Measurements from ENCODE around the gene PRR22. TPM values are rescaled to one million over a fixed set of nuclear protein-coding genes. Genes with fewer than 3 reads are reported as not detected.

PRR22 gene
- total and polyA plus RNA-seq, 2 donors (not counting 3 experiments of a cell fraction or from before 2014, with no cell fraction given), result 1.4 to 3.4 TPM

DNA sequence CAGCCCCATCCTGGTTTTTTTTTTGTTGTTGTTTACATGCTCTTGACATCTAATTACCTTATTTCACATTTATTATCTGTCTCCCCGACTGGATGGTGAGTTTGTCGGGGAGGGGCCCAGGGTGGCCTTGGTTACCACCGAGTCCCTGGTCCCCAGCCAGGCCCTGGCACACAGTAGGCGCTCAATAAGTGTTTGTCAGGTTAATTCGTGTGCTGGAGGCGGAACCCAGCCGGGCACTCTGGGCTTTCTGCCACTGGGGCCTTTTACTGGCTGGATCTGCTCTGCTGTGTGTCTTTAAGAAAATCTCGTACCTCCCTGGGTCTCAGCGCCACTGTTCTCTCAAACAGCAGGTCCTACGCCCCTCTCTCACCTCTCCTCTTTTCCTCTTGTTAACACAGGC lies 24.9 kb upstream of the PRR22 start:
- H3K27me3 ChIP-seq (ENCODE audit: control insufficient read depth in 2 of 2, insufficient read depth in 2 of 2, low read length in 2 of 2), result peaks cover 2 to 7% of the 10 kb centered on the region in 2 experiments
- BruUV-seq (replicated peaks), result no TSS peak
- no peak overlapping the region for H3K4me3 ChIP-seq (replicated peaks in 1 of 3; ENCODE audit: insufficient read depth in 1 of 3, low read depth in 1 of 3, low read length in 3 of 3)
- DNase-seq (ENCODE audit: low read depth, low spot score), result no peak
- no peaks in the 10 kb centered on the region for H3K9me3 ChIP-seq (replicated peaks; ENCODE audit: control insufficient read depth, insufficient read depth, low read length)
- TF ChIP-seq JUN (IDR thresholded peaks at IDR 0.05; ENCODE audit: borderline replicate concordance, insufficient read depth, insufficient read length, low read depth), result no peak
- no peak for TF ChIP-seq MYC (IDR thresholded peaks at IDR 0.05; ENCODE audit: low read depth, low read length)
- TF ChIP-seq, protein P1, sequence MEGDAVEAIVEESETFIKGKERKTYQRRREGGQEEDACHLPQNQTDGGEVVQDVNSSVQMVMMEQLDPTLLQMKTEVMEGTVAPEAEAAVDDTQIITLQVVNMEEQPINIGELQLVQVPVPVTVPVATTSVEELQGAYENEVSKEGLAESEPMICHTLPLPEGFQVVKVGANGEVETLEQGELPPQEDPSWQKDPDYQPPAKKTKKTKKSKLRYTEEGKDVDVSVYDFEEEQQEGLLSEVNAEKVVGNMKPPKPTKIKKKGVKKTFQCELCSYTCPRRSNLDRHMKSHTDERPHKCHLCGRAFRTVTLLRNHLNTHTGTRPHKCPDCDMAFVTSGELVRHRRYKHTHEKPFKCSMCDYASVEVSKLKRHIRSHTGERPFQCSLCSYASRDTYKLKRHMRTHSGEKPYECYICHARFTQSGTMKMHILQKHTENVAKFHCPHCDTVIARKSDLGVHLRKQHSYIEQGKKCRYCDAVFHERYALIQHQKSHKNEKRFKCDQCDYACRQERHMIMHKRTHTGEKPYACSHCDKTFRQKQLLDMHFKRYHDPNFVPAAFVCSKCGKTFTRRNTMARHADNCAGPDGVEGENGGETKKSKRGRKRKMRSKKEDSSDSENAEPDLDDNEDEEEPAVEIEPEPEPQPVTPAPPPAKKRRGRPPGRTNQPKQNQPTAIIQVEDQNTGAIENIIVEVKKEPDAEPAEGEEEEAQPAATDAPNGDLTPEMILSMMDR (IDR thresholded peaks at IDR 0.05; ENCODE audit: extremely low read depth in 1 of 2, insufficient read depth in 1 of 2, low read depth in 1 of 2, low read length in 2 of 2), result no peak
- TF ChIP-seq GATA2 (IDR thresholded peaks at IDR 0.05; ENCODE audit: insufficient read depth, insufficient read length, low read depth, low read length), result no peak
- TF ChIP-seq, protein P2, sequence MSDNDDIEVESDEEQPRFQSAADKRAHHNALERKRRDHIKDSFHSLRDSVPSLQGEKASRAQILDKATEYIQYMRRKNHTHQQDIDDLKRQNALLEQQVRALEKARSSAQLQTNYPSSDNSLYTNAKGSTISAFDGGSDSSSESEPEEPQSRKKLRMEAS (IDR thresholded peaks at IDR 0.05; ENCODE audit: insufficient read depth, insufficient read length), result no peak
- TF ChIP-seq FOS (IDR thresholded peaks at IDR 0.05; ENCODE audit: borderline replicate concordance, insufficient read depth, low read length), result no peak
- TF ChIP-seq POLR2A (IDR thresholded peaks at IDR 0.05; ENCODE audit: low read depth, low read length), result no peak
- no peak for TF ChIP-seq POLR2AphosphoS5 (IDR thresholded peaks at IDR 0.05; ENCODE audit: insufficient read depth, low read depth, low read length)
- no peak for TF ChIP-seq EZH2 (IDR thresholded peaks at IDR 0.05; ENCODE audit: borderline replicate concordance, low read depth, low read length, severe bottlenecking)
- no peak overlapping the region for H3K27ac ChIP-seq (ENCODE audit: insufficient read depth, low read depth, low read length)
- intact Hi-C loops (cut with micrococcal nuclease), result loop anchor here (10.0 kb wide), 1 partner anchor 175 kb away; no protein-coding TSS in a partner anchor
- POLR2A ChIA-PET, result no interaction called here
- H3K36me3 ChIP-seq (ENCODE audit: control insufficient read depth in 2 of 2, extremely low read depth in 1 of 2, insufficient read depth in 2 of 2, low read length in 2 of 2), result no peaks in the 10 kb centered on the region
- FAIRE-seq, result no peak
- H4K20me1 ChIP-seq (replicated peaks; ENCODE audit: control insufficient read depth, extremely low read depth, insufficient read depth, low read length), result no peaks in the 10 kb centered on the region
- H3K9me1 ChIP-seq (replicated peaks; ENCODE audit: control insufficient read depth, extremely low read depth, insufficient read depth, low read length), result no peaks in the 10 kb centered on the region
- H3K9ac ChIP-seq (replicated peaks; ENCODE audit: extremely low read depth, insufficient read depth, low read length), result no peak overlapping the region
- dilution Hi-C loops (cut with MboI; ENCODE audit: extremely low pct_ligation_motif_present, low sequenced_read_pairs), result no loop called here
- H2AFZ ChIP-seq (ENCODE audit: low read depth, low read length), result no peak overlapping the region
- no peaks in the 10 kb centered on the region for H3K4me1 ChIP-seq (ENCODE audit: control insufficient read depth, extremely low read depth, insufficient read depth, low read length)
- no peak overlapping the region for H3K4me2 ChIP-seq (ENCODE audit: insufficient read depth, low read length)
- CTCF ChIA-PET, result interaction anchor here (1.2 kb wide), 1 partner anchor 28 kb away, joined by 4 read pairs; no protein-coding TSS in a partner anchor
- no peaks in the 10 kb centered on the region for H3K79me2 ChIP-seq (ENCODE audit: control insufficient read depth, insufficient read depth, low read length)

Measured in endothelial cell of umbilical vein (primary cell).